ENCODE measurements around the gene USP30.

Gene USP30

DNA sequence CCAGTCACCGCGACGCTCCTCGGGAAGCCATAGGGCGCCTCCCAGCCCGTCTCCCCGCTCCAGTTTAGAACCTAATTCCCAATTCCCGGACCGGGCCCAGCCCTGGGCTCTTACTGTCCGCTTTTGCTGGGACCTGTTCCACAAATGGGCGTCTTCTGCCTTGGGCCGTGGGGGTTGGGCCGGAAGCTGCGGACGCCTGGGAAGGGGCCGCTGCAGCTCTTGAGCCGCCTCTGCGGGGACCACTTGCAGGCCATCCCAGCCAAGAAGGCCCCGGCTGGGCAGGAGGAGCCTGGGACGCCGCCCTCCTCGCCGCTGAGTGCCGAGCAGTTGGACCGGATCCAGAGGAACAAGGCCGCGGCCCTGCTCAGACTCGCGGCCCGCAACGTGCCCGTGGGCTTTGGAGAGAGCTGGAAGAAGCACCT lies 45.8 kb downstream of the USP30 start:
- DNase-seq (ENCODE audit: low read depth): no peak

DNA sequence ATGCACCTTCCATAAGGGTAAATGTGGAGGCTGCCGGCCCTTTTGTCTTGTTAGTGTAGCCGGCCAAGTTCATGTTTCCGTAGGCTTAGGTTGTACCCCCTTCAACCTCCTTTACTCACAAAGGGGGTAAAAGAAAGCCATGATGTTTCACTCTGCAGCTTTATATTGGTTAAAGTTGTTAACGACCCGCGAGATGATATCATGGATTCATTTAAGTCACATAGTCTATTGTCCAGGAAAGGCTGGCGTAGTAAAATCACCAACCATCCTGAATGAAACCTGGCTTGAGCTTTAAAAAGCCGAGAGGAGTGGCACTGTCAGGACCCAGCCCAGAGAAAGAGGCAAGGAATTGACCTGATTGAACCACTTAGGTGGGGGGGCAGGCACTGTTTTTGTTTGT lies 46.3 kb downstream of the USP30 start:
- DNase-seq (ENCODE audit: low read depth): no peak

DNA sequence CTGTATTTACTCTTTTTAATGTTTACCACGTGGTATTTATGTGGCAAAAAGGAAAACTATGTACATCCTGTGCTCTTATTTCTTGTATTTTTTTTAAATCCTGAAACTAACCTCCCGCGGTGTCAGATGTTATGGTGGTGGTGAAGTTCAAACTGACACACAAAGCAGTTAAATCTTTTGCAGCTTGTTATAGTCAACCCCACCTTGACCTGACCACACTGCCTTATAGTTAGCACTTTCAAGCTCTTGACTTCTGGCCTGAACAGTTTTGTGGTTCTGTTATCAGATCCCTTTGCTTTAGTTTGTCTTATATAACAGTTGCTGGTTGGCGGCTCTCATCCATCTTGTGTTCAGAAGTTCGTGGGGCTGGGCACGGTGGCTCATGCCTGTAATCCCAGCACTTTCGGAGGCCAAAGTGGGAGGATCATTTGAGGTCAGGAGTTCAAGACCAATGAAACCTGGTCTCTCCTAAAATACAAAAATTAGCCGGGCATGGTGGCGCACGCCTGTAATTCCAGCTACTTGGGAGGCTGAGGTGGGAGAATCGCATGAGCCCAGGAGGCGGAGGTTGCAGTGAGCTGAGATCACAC lies 47.1 kb downstream of the USP30 start:
- no peak for DNase-seq (ENCODE audit: low read depth)

DNA sequence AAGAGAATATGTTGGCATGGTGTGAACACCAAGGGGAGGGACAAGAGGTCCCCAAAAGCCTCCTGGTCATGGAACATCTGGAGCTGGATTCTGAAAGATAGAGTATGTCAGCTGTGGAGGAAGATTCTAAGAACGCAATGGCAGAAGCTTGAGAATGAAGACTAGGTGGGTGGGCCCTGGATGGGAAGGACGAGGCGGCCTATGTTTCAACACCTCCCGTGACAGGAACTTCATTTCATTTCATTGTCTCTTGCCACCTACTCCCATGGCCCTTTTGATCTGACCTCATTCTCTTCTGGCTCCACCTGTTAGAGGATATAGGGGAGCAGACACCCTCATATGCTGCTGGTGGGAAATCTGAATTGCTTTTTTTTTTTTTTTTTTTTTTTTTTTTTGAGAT lies 48.4 kb downstream of the USP30 start:
- DNase-seq (ENCODE audit: low read depth): no peak

DNA sequence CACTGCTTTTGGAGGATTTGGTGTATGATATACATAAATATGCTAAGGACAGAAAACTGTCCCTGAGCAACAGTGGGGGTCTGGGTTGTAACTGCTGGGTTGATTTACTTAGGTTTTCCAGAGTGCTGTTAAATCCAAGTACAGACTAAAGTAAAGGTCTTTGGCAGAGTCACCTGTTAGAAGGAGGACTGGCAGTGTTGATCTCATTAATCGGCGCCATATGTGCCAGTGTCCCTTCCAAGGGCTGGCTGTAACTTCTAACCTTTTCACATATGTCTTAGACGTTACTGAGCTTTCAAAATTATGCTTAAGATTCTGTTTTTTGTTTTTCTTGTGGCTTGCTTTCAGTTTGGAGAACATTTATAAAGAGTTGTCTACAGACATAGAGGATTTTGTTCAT lies 50.1 kb downstream of the USP30 start:
- DNase-seq (ENCODE audit: low read depth): no peak

DNA sequence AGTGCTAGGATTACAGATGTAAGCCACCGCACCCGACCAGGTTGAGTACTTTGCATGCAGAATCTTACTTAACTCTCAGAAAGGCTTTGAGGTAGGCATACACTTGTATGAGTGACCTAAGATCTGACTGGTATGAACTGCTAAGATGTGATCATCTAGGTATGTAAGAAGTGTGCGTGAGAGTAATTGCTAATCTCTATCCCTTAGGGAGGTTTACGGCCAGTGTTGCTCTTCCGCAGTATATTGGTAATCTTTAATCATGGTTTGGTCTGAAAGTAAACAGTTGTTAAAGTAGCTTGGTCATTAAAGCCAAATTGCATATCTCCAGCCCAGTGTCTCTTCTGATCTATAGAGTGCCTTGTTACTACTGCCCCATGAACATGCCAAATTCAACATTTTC lies 52.8 kb downstream of the USP30 start:
- no peak for DNase-seq (ENCODE audit: low read depth)

DNA sequence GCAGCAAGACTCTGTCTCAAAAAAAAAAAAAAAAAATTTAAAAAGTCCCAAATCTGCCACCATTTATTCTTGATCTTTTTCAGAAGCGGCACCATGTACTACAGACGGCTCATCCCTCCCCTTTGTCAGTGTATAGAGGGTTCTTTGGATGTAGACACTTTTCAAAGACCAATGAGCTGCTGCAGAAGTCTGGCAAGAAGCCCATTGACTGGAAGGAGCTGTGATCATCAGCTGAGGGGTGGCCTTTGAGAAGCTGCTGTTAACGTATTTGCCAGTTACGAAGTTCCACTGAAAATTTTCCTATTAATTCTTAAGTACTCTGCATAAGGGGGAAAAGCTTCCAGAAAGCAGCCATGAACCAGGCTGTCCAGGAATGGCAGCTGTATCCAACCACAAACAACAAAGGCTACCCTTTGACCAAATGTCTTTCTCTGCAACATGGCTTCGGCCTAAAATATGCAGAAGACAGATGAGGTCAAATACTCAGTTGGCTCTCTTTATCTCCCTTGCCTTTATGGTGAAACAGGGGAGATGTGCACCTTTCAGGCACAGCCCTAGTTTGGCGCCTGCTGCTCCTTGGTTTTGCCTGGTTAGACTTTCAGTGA lies 57.5 kb downstream of the USP30 start:
- no peak for DNase-seq (ENCODE audit: low read depth)

DNA sequence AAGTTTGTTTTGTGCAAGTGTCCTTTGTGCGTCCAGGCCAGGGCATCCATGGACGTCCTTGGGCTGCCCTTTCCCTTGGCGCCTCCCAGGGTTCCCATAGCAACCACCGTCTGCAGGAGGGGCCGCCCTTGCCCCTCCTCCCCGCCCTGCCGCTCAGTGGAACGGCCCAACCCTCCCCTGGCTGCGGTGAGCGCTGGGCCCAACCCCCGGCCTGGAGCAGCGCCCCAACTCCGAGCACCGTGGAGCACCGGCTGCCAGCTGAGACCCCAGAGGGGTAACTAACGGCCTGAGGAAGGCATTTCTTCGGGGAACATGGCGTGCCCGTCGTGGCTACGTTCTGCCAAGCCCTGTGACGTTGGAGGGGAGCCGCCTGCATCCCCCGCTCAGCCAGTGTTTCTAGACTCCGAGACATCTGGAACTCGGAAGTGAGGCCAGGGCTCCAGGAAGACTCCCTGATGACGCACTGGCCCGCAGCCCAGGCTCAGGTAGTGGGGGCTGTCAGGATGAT lies 58.7 kb downstream of the USP30 start:
- DNase-seq (ENCODE audit: low read depth): peak; percentile 17

DNA sequence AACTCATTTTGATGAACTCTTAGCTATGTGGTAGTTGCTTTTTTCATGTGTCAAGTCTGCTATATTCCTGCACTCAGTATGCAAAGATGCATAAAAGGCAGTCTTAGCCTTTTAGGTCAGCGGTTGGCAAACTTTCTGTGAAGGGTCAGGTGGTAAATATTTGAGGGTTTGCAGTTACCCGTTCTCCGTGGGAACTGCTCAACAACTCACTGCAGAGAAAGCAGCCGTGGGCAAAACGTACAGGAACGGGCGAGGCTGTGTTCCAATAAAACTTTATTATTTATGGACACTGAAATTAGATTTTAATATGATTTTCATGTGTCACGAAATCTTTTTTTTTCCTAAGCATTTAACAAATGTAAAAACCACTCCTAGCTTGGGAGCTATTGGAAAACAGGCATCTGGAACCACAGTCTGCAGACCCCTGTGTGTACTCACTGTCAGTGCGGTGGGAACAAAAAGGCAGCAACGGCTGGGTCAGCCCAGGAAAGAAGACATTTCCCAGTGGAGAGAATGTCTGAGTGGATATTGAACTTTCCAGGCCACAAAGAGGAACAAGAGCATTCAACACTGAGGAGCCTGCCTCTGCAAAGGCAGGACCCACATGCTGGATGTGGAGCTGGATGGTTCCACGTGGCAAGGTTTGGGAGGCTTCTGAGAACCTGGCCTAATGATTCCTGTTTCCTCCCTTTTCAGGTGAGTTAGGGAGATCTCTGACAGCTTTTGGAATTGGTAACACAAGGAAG lies 60.5 kb downstream of the USP30 start:
- DNase-seq (ENCODE audit: low read depth): no peak

DNA sequence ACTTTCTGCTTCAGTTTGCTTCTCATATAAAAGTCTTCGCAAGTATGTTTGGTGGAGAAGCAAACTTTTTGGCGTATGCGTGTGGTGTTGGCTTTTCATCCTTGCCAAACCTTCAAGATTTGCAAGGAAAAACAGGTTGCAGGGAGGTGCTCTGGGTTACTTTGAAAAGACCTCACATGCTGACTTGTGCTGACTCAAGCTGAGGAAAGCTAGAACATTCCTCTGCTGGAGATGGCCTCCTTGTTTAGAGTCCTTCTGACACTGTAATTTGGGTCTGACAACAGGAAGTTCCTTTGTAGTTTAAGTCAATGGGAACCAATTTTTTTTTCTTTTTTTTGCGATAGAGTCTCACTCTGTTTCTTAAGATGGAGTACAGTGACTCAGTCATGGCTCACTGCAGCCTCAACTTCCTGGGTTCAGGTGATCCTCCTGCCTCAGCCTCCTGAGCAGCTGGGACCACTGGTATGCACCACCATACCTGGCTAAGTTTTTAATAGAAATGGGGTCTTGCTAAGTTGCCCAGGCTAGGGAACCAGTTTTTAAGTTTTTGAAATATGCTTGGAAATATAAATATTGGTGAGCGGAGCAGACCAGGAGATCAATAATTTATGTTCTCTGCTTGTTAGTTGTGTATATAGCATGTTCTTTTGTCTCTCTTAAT lies 61.4 kb downstream of the USP30 start:
- no peak for DNase-seq (ENCODE audit: low read depth)

DNA sequence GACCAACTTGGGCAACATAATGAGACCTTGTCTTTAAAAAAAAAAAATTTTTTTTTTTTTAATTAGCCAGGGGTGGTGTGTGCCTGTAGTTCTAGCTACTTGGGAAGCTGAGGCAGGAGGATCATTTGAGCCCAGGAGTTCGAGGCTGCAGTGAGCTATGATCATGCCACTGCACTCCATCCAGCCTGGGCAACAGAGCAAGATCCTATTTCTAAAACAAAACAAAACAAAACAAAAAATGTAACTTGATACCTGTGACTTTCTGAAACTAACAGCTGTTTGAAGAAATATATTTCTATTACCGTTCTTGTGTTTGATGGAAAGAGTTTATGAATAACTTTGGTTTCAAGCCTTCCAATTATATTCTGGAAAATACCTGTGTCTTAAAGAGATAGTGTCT lies 62.3 kb downstream of the USP30 start:
- DNase-seq (ENCODE audit: low read depth): no peak

DNA sequence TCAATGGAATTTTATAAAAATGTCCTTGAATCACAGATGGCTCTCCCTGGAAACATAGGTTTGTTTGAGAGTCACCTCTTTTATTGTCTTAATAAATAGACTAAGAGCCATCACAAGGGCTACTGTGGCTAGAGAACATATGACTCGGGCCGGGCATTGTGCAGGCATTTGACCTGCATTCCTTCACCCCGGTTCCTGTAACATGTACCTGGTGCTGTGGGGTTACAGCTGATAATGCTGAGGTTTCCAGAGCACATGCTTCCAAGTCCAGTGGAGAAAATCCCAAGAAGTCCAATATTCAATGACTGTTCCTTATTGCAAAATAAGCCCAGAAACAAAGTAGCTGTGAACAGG lies 63.0 kb downstream of the USP30 start:
- no peak for DNase-seq (ENCODE audit: low read depth)

DNA sequence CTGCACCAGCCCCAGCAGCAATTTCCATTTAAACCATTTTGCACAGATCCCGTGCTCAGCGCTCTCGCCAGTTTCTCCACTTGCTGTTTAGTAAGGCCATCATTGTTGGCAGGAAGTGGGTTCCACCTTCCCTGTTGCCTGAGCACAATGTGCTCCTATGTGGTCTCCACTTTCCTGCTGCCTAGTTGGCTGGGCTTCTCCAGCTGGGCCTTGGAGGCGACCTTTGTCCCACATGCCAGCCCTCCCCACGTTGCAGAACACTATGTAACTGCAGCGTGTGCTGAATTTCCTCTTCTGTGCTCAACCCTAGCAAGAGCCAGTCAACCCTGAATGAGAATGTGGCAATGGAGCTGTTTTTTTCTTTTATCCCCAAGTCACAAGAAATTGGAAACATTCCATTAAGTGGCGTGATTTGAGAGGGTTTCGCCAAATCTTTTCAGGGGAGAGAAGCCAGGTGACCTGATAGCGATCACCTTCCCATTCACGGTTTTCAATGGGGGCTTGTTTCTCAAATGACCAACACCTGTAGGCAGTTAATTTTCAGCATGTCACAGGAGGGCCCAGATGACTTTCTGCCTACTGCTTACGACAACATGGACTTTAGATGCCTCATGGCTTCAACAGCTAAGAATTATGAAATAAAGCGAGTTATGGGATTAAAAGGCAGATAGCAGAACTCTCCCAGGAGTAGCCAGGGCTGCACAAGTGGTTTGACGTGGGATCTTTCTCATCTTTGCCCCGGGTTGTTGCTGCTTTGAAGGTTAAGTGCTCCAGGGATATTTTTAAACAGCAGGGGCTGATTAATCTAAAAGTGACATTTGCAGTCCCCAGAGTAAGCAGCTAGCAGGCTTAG lies 63.6 kb downstream of the USP30 start, which contains the start of gene ACACB:
Gene ACACB, plus strand, starts transcription at position 830 of the 853 bp plus-strand sequence. CDS start 22,819 bp downstream, outside the sequence.
- DNase-seq (ENCODE audit: low read depth): no peak

DNA sequence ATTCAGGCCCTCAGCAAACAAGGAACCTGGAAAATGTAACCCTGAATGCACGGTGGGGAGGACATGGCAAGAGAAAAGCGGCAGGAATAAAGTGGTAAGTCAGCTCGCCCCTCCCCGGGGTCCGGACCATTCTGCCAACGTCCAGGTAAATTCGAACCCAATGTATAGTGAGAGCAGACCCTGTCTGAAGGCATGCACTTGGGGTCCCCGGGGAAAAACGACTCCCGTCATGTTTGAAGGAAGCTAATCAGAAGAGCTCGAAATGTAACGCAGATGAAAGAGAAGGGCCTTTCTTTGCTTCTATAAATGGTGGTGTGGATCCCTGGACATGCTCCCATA lies 64.2 kb downstream of the USP30 start:
- no peak for DNase-seq (ENCODE audit: low read depth)

DNA sequence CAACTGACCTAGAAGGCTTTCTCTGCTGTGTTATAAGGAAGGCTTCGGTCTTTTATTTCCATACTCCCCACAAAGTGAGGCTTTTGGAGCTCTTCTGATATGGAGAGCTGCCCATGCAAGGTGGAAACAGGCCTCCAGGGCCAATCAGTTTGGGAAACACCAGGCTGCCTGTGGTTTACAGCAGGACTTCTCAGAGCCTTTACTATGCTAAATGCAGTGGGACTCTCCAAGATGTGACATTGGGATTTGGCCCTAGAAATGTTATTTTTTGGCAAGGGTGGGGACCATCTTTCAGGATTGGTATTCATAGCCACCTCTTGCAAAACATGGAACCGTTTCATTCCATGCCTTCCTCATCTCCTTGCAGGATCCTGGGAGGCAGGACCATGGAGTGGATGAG lies 67.7 kb downstream of the USP30 start:
- DNase-seq (ENCODE audit: low read depth): no peak

DNA sequence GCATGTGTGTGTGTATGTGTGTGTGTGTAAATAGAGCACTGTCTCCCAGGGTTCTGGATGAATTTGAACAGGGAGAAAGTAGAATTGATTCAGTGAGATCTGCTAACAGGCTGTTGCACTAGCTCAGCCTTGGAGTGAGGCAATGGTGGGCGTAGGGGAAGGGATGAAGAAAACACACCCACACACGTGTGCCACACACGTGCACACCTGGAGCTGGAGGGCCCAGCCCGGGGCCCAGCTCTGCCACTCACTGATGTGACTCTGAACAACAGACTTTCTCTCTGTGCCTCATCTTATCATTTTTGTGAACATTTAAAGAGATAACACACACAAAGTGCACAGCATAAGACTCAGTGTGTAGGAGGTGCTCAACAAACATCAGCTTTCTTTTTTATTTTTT lies 68.2 kb downstream of the USP30 start:
- DNase-seq (ENCODE audit: low read depth): no peak

DNA sequence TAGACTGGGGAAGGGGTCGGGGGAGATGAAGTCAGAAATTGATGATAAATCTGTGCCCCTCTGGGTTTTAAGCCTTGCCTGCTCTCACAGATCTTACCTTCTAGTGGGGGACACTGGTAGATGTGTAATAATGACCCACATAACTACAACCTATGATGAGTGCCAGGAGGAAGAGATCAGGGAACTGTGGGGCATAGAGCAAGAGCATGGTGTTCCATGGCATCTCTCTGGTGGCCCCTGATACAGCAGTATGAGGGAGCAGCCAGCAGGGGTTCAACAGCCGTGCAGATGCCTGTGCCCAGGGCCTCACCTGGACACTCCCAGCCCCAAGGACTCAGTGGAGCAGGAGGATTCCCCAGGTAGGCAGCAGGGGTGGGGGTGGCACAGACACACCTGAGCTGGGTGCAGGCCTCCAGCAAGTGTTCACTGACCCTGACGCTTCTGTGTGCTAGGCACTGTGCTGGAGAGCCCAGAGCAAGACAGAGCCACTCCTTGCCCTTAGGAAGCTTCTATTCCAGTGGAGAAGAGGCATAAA lies 69.0 kb downstream of the USP30 start:
- DNase-seq (ENCODE audit: low read depth): no peak

DNA sequence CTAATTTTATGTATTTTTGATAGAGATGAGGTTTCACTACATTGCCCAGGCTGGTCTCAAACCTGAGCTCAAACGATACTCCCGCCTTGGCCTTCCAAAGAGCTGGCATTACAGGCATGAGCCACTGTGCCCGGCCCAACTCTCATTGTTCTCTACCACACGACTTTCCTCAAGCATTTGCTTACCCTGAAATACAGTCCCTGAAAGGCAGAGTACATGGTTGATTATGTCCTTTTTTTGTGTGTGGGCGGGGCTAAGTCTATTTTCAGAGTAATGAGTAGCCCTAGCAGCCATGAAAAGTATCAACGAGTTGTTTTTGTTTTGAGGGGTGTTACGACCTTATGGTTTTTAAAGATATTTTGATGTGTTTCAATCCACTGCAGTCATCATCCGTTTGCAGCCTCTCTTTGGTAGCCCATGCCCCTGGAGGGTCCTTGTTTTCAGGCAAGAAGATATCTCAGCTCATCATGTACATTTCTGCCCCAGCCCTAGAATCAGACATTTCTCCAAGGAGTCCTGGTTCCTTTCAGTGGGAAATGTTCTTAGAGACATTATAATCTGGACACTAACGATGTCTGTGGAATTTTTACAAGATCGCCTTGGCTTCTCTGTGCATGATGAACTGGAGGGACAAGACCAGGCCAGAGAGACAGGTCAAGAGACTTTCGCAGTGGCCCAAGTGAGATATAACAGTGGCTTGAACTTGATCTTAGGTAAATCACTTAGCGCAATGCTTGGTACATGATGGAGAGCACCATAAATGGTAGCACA lies 72.7 kb downstream of the USP30 start:
- no peak for DNase-seq (ENCODE audit: low read depth)

DNA sequence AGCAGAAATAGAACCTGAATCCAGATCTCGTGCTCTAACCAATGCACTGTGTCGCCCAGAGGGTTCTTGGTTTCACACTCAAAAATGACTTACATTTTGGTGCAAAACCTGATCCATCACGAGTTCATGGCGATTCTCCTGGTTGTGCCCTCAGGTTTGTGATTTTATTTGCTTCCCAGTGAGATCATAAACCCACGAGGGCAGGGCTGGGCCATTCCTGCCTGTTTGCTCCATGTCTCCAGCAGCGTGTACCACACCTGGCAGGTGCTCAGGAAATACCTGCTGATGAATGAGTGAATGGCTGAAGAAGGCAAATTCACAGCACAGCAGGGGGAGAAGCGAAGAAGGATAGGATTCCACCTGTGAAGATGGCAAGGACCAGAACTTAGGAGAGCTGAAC lies 73.4 kb downstream of the USP30 start:
- no peak for DNase-seq (ENCODE audit: low read depth)

DNA sequence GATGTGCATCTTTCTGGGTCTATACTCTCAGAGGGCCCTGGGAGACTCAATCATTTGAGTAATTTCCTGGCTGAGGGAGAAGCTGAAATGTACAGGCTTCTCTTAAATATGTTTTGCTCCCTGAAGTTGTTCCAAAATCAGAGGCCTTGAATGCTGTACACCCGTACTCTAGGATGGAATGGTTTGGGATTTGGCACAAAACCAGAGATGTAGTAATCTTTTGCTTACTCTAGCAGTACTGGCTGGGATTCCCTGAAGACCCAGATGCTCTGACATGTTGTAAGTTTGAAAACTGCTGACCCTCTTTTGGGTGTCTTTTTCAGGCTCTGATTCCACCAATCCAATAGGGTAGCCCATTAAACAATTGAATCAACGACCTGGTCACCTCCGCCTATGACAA lies 74.4 kb downstream of the USP30 start:
- DNase-seq (ENCODE audit: low read depth): no peak

Measured in stimulated activated CD8-positive, alpha-beta memory T cell treated with anti-CD3 and anti-CD28 coated beads, Interleukin-15, amount 100 ng/mL, for 1 hour (primary cell).